HCT116 (cell line): ENCODE data around the gene HIVEP3.

Source experiments
- CEBPB ChIP-seq: IDR thresholded peaks from 2 replicates; pipeline ENCODE4 v1.6.1; 2012; ENCODE audit warnings: low read depth
- CTCF ChIP-seq, 3 experiments: fragments of 200-600 bp in 1 of 3; sonication (generic) in 1 of 3; IDR thresholded peaks in 2 of 3; conservative IDR thresholded peaks in 1 of 3; 2 replicates each; pipeline ENCODE4 v1.5.1; 2012 to 2017; ENCODE audit warnings: low read depth in 2 of 3, low read length in 2 of 3, antibody characterized with exemption in 1 of 3, borderline replicate concordance in 1 of 3, control low read depth in 1 of 3, mild to moderate bottlenecking in 1 of 3, mixed read lengths in 1 of 3, mixed run types in 1 of 3, moderate library complexity in 1 of 3; ENCODE audit not compliant: insufficient read depth in 1 of 3
- EZH2 ChIP-seq: fragments of 200-600 bp; sonication (generic); IDR thresholded peaks from 2 replicates; pipeline ENCODE4 v1.6.1; 2017; ENCODE audit warnings: antibody characterized with exemption, mixed run types
- FOSL1 ChIP-seq: IDR thresholded peaks from 2 replicates; pipeline ENCODE4 v1.6.1; 2012; ENCODE audit warnings: low read depth
- POLR2A ChIP-seq: IDR thresholded peaks from 2 replicates; pipeline ENCODE4 v1.7.0; 2011; ENCODE audit warnings: borderline replicate concordance; ENCODE audit not compliant: insufficient read depth, insufficient read length; ENCODE audit errors: extremely low read depth
- POLR2AphosphoS5 ChIP-seq: IDR thresholded peaks from 2 replicates; pipeline ENCODE4 v1.6.1; 2011; ENCODE audit warnings: mild to moderate bottlenecking, low read depth, low read length, moderate library complexity
- SIN3A ChIP-seq: IDR thresholded peaks from 2 replicates; pipeline ENCODE4 v1.6.1; 2012; ENCODE audit warnings: low read depth
- YY1 ChIP-seq: IDR thresholded peaks from 2 replicates; pipeline ENCODE4 v1.6.1; 2011; ENCODE audit warnings: low read length, low read depth, moderate library complexity, mild to moderate bottlenecking; ENCODE audit not compliant: insufficient replicate concordance; ENCODE audit errors: extremely low read depth

- no peak for TF ChIP-seq FOSL1
- no peak for TF ChIP-seq CEBPB
- no peak for TF ChIP-seq EZH2
- no peak for TF ChIP-seq POLR2A
- no peak for TF ChIP-seq CTCF (IDR thresholded peaks at IDR 0.05 in 2 of 3, conservative IDR thresholded peaks at IDR 0.05 in 1 of 3; ENCODE audit: borderline replicate concordance in 1 of 3, insufficient read depth in 1 of 3, low read depth in 2 of 3, low read length in 2 of 3)
- TF ChIP-seq SIN3A: no peak
- TF ChIP-seq POLR2AphosphoS5: no peak
- TF ChIP-seq YY1: no peak
Measured at GRCh38 chr1:41749991-41750745, 168.6 kb downstream of the HIVEP3 start.
